ENCODE measurements around the gene GIPR.

The GIPR gene

GRCh38 chr19:45715139-45715538 is 47.1 kb downstream of the GIPR start:
- no peak overlapping the region for H3K4ac ChIP-seq (ENCODE audit: low read depth in 1 of 2, low read length in 2 of 2)
- WGBS = 84% methylated on average over 3 of the region's 3 CpGs
- H2BK5ac ChIP-seq (ENCODE audit: low read depth, low read length, poor library complexity, severe bottlenecking) = no peak overlapping the region
- H4K91ac ChIP-seq (ENCODE audit: low read length) = no peak overlapping the region
- H3K9ac ChIP-seq (ENCODE audit: low read length) = no peak overlapping the region
- no peak overlapping the region for H3K4me3 ChIP-seq (ENCODE audit: insufficient read depth in 1 of 2, low read depth in 1 of 2, low read length in 2 of 2)
- peaks cover 29 to 31% of the 10 kb centered on the region in 2 experiments for H3K36me3 ChIP-seq (ENCODE audit: control insufficient read depth in 1 of 2, insufficient read depth in 2 of 2, low read depth in 1 of 2, low read length in 2 of 2)
- H2AFZ ChIP-seq (ENCODE audit: low read depth, low read length) = no peak overlapping the region
- no peak overlapping the region for H2BK12ac ChIP-seq (ENCODE audit: low read length in 2 of 2)
- H3K27ac ChIP-seq (ENCODE audit: low read length, poor library complexity, severe bottlenecking) = no peak overlapping the region
- no peaks in the 10 kb centered on the region for H3K9me3 ChIP-seq (ENCODE audit: control insufficient read depth, low read length)
- H3K23ac ChIP-seq (ENCODE audit: low read length in 2 of 2) = no peak overlapping the region
- H2AK5ac ChIP-seq (ENCODE audit: low read length, severe bottlenecking) = no peak overlapping the region
- H3K18ac ChIP-seq (ENCODE audit: low read depth in 1 of 2, low read length in 2 of 2) = no peak overlapping the region
- no peak overlapping the region for H2BK15ac ChIP-seq (ENCODE audit: low read depth, poor library complexity, severe bottlenecking)
- peaks cover 30% of the 10 kb centered on the region for H3K79me1 ChIP-seq (replicated peaks; ENCODE audit: low read length, poor library complexity, severe bottlenecking)
- H2BK120ac ChIP-seq (ENCODE audit: low read depth, low read length) = peak overlapping the region; percentile 64
- peaks cover 9% of the 10 kb centered on the region for H3K4me1 ChIP-seq (ENCODE audit: control insufficient read depth, insufficient read depth, low read depth, low read length)
- H3K4me2 ChIP-seq (ENCODE audit: low read length, poor library complexity, severe bottlenecking) = no peak overlapping the region
- H4K8ac ChIP-seq (ENCODE audit: low read length) = no peak overlapping the region
- no peak for DNase-seq
- H3K14ac ChIP-seq (ENCODE audit: low read length in 2 of 2) = no peak overlapping the region
- no peaks in the 10 kb centered on the region for H3K27me3 ChIP-seq (ENCODE audit: control insufficient read depth in 1 of 2, insufficient read depth in 1 of 2, low read length in 2 of 2)

GRCh38 chr19:45716359-45717130 is 48.5 kb downstream of the GIPR start:
- H3K9me3 ChIP-seq (ENCODE audit: control insufficient read depth, low read length) = no peaks in the 10 kb centered on the region
- peaks cover 25 to 27% of the 10 kb centered on the region in 2 experiments for H3K36me3 ChIP-seq (ENCODE audit: control insufficient read depth in 1 of 2, insufficient read depth in 2 of 2, low read depth in 1 of 2, low read length in 2 of 2)

GRCh38 chr19:45717131-45717982 is 49.3 kb downstream of the GIPR start:
- Histone ChIP-seq H3K4me2 (ENCODE audit: low read length, poor library complexity, severe bottlenecking) (peak overlapping the region; percentile 95), H3K27me3 (ENCODE audit: control insufficient read depth in 1 of 2, insufficient read depth in 1 of 2, low read length in 2 of 2) (no peaks in the 10 kb centered on the region), H3K4me3 (ENCODE audit: insufficient read depth in 1 of 2, low read depth in 1 of 2, low read length in 2 of 2) (peak overlapping the region; percentile 48 to 90), H3K36me3 (ENCODE audit: control insufficient read depth in 1 of 2, insufficient read depth in 2 of 2, low read depth in 1 of 2, low read length in 2 of 2) (peaks cover 17 to 26% of the 10 kb centered on the region in 2 experiments), H2AK5ac (ENCODE audit: low read length, severe bottlenecking) (peak overlapping the region; percentile 94), H3K18ac (ENCODE audit: low read depth in 1 of 2, low read length in 2 of 2) (peak overlapping the region; percentile 68 to 86), H3K9ac (ENCODE audit: low read length) (peak overlapping the region; percentile 95), H2BK120ac (ENCODE audit: low read depth, low read length) (peak overlapping the region; percentile 64), H2BK5ac (ENCODE audit: low read depth, low read length, poor library complexity, severe bottlenecking) (peak overlapping the region; percentile 71), H3K4ac (ENCODE audit: low read depth in 1 of 2, low read length in 2 of 2) (peak overlapping the region; percentile 73 to 92), H3K23ac (ENCODE audit: low read length in 2 of 2) (peak overlapping the region in 1 of 2 experiments; percentile 87), H3K14ac (ENCODE audit: low read length in 2 of 2) (no peak overlapping the region), H4K8ac (ENCODE audit: low read length) (peak overlapping the region; percentile 73), H3K27ac (ENCODE audit: low read length, poor library complexity, severe bottlenecking) (peak overlapping the region; percentile 80), H2BK15ac (ENCODE audit: low read depth, poor library complexity, severe bottlenecking) (peak overlapping the region; percentile 17), H2AFZ (ENCODE audit: low read depth, low read length) (no peak overlapping the region), H4K91ac (ENCODE audit: low read length) (peak overlapping the region; percentile 53), H3K79me1 (replicated peaks; ENCODE audit: low read length, poor library complexity, severe bottlenecking) (peaks cover 19% of the 10 kb centered on the region), H3K9me3 (ENCODE audit: control insufficient read depth, low read length) (no peaks in the 10 kb centered on the region), H3K4me1 (ENCODE audit: control insufficient read depth, insufficient read depth, low read depth, low read length) (peaks cover 12% of the 10 kb centered on the region), H2BK12ac (ENCODE audit: low read length in 2 of 2) (peak overlapping the region in 1 of 2 experiments; percentile 90)
- peak; percentile 99 for DNase-seq
- WGBS = under 1% methylated on average over 51 of the region's 51 CpGs

More at GRCh38 chr19:45716359-45717130, 48.5 kb downstream of the GIPR start:
- peaks cover 9% of the 10 kb centered on the region for H3K4me1 ChIP-seq (ENCODE audit: control insufficient read depth, insufficient read depth, low read depth, low read length)
- no peak overlapping the region for H2AFZ ChIP-seq (ENCODE audit: low read depth, low read length)
- H4K8ac ChIP-seq (ENCODE audit: low read length) = peak overlapping the region; percentile 73
- 4% methylated on average over 24 of the region's 24 CpGs for WGBS
- peak overlapping the region; percentile 11 to 52 for H2BK12ac ChIP-seq (ENCODE audit: low read length in 2 of 2)
- no peaks in the 10 kb centered on the region for H3K27me3 ChIP-seq (ENCODE audit: control insufficient read depth in 1 of 2, insufficient read depth in 1 of 2, low read length in 2 of 2)
- H3K4me2 ChIP-seq (ENCODE audit: low read length, poor library complexity, severe bottlenecking) = peak overlapping the region; percentile 95
- peak; percentile 35 for DNase-seq
- H4K91ac ChIP-seq (ENCODE audit: low read length) = peak overlapping the region; percentile 57
- peak overlapping the region; percentile 73 to 74 for H3K4ac ChIP-seq (ENCODE audit: low read depth in 1 of 2, low read length in 2 of 2)
- H3K27ac ChIP-seq (ENCODE audit: low read length, poor library complexity, severe bottlenecking) = peak overlapping the region; percentile 64
- H3K23ac ChIP-seq (ENCODE audit: low read length in 2 of 2) = peak overlapping the region in 1 of 2 experiments; percentile 30
- H2BK120ac ChIP-seq (ENCODE audit: low read depth, low read length) = peak overlapping the region; percentile 64
- H2BK5ac ChIP-seq (ENCODE audit: low read depth, low read length, poor library complexity, severe bottlenecking) = peak overlapping the region; percentile 59
- H3K18ac ChIP-seq (ENCODE audit: low read depth in 1 of 2, low read length in 2 of 2) = peak overlapping the region in 1 of 2 experiments; percentile 58
- peaks cover 22% of the 10 kb centered on the region for H3K79me1 ChIP-seq (replicated peaks; ENCODE audit: low read length, poor library complexity, severe bottlenecking)
- H3K4me3 ChIP-seq (ENCODE audit: insufficient read depth in 1 of 2, low read depth in 1 of 2, low read length in 2 of 2) = peak overlapping the region; percentile 48 to 90
- H2AK5ac ChIP-seq (ENCODE audit: low read length, severe bottlenecking) = peak overlapping the region; percentile 94
- H2BK15ac ChIP-seq (ENCODE audit: low read depth, poor library complexity, severe bottlenecking) = peak overlapping the region; percentile 85
- H3K9ac ChIP-seq (ENCODE audit: low read length) = peak overlapping the region; percentile 95
- H3K14ac ChIP-seq (ENCODE audit: low read length in 2 of 2) = peak overlapping the region in 1 of 2 experiments; percentile 23
